Progenitor cell of endocrine pancreas (in vitro differentiated cells): ENCODE results near the gene NT5M. TPM values are rescaled to one million over a fixed set of nuclear protein-coding genes. Genes with fewer than 3 reads are reported as not detected.
A peak's percentile ranks its signal among the peaks of the same experiment; 100 is the strongest.

ENCODE experiments used
- DNase-seq: peaks from one replicate; pipeline ENCODE4 v3.0.0; 2021; ENCODE audit warnings: low spot score; ENCODE audit not compliant: unreplicated experiment
- H3K27ac Mint-ChIP-seq: 2 replicates; pipeline ENCODE4 v1.8.0; 2021; ENCODE audit warnings: mild to moderate bottlenecking, moderate library complexity, mixed read lengths
- H3K27me3 Mint-ChIP-seq: 2 replicates; pipeline ENCODE4 v1.8.0; 2021; ENCODE audit warnings: mixed read lengths
- H3K36me3 Mint-ChIP-seq: 2 replicates; pipeline ENCODE4 v1.8.0; 2022; ENCODE audit warnings: mixed read lengths; ENCODE audit not compliant: insufficient read depth
- H3K4me1 Mint-ChIP-seq: 2 replicates; pipeline ENCODE4 v1.8.0; 2021; ENCODE audit warnings: low read depth, mixed read lengths
- H3K4me3 Mint-ChIP-seq: 2 replicates; pipeline ENCODE4 v1.8.0; 2021; ENCODE audit warnings: low read depth, mild to moderate bottlenecking, moderate library complexity, mixed read lengths
- H3K9me3 Mint-ChIP-seq: 2 replicates; pipeline ENCODE4 v1.8.0; 2021; ENCODE audit warnings: low read depth, mixed read lengths
- total RNA-seq: library from RNA; stranded (reverse); gene quantifications from 2 replicates; pipeline ENCODE4 v1.2.1, GENCODE V29; 2021
- TF ChIP-seq, protein P1 (sequence below): fragments of 200-600 bp; sonication (generic); IDR thresholded peaks from one replicate; pipeline ENCODE4 v1.5.0; 2021; ENCODE audit warnings: antibody characterized with exemption, mild to moderate bottlenecking; ENCODE audit not compliant: unreplicated experiment

Gene NT5M
- total RNA-seq, 1 donor from 2014 or later = 2.4 TPM

DNA sequence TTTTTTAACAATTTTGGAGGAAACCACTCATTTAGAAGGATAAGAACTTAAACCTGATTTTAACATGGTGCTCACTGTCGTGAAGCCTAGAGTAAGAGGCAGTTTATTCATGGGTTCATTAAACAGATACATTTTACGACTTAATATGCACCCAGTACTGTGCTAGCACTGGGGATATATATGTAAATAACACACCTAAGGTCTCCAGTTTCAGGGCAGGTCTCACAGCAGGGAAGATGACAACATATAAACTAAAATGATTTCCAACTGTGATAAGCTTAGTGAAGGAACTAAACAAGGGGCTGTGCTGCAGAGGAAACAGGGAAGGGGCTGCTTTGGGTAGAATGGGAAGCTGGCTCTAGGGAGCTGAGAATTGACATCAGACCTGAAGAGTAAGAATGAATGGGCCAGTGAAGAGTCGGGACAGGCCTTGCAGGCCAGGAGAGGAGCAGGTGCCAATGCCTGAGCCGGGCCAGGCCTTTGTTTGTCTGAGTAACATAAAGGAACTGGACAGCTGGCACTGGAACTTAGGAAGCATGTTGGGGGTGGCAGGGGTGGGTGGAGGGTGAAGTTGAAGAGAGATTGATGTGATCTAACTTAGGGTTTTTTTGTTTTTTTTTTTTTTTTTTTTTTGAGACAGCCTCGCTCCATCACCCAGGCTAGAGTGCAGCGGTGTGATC lies 12.1 kb downstream of the NT5M start:
- peak overlapping the region; percentile 24 for H3K27ac Mint-ChIP-seq

GRCh38 chr17:17320188-17320910 lies 17.2 kb downstream of the NT5M start:
- TF ChIP-seq, protein P1, sequence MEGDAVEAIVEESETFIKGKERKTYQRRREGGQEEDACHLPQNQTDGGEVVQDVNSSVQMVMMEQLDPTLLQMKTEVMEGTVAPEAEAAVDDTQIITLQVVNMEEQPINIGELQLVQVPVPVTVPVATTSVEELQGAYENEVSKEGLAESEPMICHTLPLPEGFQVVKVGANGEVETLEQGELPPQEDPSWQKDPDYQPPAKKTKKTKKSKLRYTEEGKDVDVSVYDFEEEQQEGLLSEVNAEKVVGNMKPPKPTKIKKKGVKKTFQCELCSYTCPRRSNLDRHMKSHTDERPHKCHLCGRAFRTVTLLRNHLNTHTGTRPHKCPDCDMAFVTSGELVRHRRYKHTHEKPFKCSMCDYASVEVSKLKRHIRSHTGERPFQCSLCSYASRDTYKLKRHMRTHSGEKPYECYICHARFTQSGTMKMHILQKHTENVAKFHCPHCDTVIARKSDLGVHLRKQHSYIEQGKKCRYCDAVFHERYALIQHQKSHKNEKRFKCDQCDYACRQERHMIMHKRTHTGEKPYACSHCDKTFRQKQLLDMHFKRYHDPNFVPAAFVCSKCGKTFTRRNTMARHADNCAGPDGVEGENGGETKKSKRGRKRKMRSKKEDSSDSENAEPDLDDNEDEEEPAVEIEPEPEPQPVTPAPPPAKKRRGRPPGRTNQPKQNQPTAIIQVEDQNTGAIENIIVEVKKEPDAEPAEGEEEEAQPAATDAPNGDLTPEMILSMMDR = no peak
- H3K4me3 Mint-ChIP-seq = no peak overlapping the region
- DNase-seq = no peak
- H3K27me3 Mint-ChIP-seq = no peaks in the 10 kb centered on the region
- H3K9me3 Mint-ChIP-seq = no peaks in the 10 kb centered on the region
- H3K27ac Mint-ChIP-seq = no peak overlapping the region
- H3K36me3 Mint-ChIP-seq = no peaks in the 10 kb centered on the region
- H3K4me1 Mint-ChIP-seq = no peaks in the 10 kb centered on the region

More for the DNA sequence above, 12.1 kb downstream of the NT5M start:
- DNase-seq = no peak
- peaks cover 3% of the 10 kb centered on the region for H3K9me3 Mint-ChIP-seq
- peaks cover 2% of the 10 kb centered on the region for H3K36me3 Mint-ChIP-seq
- TF ChIP-seq, protein P1 = no peak
- no peaks in the 10 kb centered on the region for H3K27me3 Mint-ChIP-seq
- no peak overlapping the region for H3K4me3 Mint-ChIP-seq
- H3K4me1 Mint-ChIP-seq = no peaks in the 10 kb centered on the region

DNA sequence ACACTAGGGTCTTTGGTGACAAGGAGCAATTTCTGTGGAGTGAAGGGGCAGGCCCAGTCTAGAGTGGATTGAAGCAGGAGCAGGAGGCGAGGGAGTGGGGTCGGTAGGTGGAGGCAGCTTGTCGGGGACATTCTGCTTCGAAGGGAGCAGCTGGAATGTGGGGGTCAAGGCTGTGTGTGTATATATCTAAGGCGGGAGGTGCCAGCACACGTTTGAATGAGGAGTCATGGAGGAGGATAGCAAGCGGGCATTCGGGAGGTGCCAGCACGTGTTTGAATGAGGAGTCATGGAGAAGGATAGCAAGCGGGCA lies 17.7 kb downstream of the NT5M start:
- TF ChIP-seq, protein P1 = no peak
- no peak for DNase-seq
- Mint-ChIP-seq H3K4me1 (no peaks in the 10 kb centered on the region), H3K27ac (no peak overlapping the region), H3K36me3 (no peaks in the 10 kb centered on the region), H3K4me3 (no peak overlapping the region), H3K9me3 (no peaks in the 10 kb centered on the region), H3K27me3 (no peaks in the 10 kb centered on the region)

DNA sequence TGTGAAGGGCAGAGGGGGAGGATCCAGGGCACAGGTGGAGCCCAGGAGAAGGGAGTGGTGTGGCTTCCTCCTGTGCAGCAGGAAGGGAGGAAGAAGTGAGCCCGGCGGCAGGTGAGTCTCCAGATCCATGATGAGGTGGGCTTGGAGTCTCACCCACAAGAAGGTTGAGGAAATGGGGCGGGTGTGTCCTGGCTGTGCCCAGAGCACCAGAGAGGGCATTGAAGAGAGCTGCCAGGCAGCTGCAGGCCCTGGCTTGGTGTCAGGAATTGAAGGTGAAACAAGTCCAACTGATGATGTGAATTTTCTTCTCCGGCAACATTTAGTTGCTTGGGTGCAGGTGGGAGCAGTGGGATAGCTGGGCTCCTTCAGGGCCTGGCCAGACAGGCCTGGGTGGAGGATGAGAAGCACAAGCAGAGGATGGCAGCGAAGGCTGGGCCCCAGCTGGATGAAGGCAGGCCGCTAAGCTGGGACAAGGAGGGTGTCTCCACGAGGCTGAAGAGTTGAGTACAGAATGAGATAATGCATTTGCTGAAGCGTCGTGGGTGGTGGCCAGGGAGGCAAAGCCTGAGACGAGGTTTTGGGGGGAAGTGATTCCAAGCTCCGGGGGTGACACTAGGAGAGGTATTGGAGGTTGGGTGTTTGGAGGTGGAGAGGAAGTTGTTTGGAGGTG lies 18.3 kb downstream of the NT5M start:
- Mint-ChIP-seq H3K27ac (no peak overlapping the region), H3K4me1 (no peaks in the 10 kb centered on the region), H3K27me3 (no peaks in the 10 kb centered on the region), H3K4me3 (no peak overlapping the region), H3K36me3 (no peaks in the 10 kb centered on the region), H3K9me3 (no peaks in the 10 kb centered on the region)
- no peak for DNase-seq
- TF ChIP-seq, protein P1 = no peak

- Mint-ChIP-seq H3K4me1 (no peaks in the 10 kb centered on the region), H3K4me3 (no peak overlapping the region), H3K27me3 (no peaks in the 10 kb centered on the region), H3K36me3 (no peaks in the 10 kb centered on the region), H3K27ac (no peak overlapping the region), H3K9me3 (no peaks in the 10 kb centered on the region)
- TF ChIP-seq, protein P1 = no peak
- DNase-seq = no peak
Observed at GRCh38 chr17:17322516-17323510, 19.6 kb downstream of the NT5M start.
